RPMI8226 (cell line): ENCODE results near the gene DNMT1.

Experiments
- DNase-seq: peaks from one replicate; pipeline ENCODE4 v3.0.0-alpha.2; 2015

Gene DNMT1

GRCh38 chr19:10092648-10093294 is 102.0 kb downstream of the DNMT1 start:
- no peak for DNase-seq

DNA sequence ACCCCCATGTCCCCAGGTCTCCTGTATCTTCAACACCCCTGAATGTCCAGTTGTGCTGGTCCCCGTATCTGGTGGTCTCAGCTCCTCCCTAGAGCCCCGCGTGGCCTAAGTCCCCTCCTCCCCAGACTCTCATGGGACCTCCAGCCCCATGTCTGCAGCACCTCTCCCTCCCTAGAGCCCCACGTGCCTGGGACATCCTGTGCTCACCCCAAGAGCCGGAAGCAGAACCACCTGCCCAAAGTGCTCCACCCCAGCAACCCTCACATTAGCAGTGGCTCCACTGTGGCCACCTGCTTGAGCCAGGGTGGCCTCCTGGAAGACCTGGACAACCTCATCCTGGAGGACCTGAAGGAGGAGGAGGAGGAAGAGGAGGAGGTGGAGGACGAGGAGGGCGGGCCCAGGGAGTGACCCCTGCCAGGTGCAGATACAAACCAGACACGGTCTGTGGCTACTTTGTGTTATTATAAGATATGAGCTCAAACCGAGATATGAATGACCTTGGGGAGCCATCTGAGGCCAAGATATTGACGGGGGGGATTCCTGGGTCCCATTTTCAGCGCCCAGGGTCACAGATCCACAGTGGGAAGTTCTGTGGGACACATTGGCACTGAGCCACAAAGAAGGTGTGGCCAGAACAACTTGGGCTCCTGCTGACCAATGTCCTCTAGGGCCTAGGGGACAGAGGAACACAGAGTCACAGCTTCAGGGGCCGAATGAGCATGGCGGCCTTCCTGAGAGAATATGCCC is 102.7 kb downstream of the DNMT1 start:
- no peak for DNase-seq

GRCh38 chr19:10091370-10091687 is 103.4 kb downstream of the DNMT1 start:
- DNase-seq = no peak

- no peak for DNase-seq
These were observed 104.9 kb downstream of the DNMT1 start for GRCh38 chr19:10089801-10090375.

DNA sequence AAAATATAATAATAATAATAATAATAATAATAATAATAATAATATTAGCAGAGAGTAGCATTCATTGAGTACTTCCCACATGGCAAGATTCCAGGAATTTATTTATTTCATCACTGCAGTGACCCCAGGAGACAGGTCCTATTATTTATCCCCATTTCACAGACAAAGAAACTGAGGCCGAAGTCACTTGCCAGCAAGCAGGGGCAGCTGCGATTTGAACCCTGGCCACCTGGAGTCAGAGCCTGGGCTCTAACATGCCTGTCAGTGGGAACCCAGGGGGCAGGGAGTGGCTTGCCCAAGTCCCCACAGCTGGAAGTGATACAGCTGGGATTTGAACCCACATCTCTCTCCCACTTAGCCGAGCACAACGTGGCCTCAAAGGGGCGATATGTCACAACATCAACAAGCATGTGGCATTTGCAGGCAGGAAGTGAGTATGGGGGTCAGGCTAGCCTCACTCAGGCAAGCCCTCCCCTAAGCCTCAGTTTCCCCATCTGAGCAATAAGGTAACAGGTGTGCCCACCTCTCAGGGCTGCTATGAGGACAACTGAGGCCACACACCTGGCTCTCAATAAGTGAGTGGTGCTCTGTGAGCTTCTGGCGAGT is 105.7 kb downstream of the DNMT1 start:
- no peak for DNase-seq

DNA sequence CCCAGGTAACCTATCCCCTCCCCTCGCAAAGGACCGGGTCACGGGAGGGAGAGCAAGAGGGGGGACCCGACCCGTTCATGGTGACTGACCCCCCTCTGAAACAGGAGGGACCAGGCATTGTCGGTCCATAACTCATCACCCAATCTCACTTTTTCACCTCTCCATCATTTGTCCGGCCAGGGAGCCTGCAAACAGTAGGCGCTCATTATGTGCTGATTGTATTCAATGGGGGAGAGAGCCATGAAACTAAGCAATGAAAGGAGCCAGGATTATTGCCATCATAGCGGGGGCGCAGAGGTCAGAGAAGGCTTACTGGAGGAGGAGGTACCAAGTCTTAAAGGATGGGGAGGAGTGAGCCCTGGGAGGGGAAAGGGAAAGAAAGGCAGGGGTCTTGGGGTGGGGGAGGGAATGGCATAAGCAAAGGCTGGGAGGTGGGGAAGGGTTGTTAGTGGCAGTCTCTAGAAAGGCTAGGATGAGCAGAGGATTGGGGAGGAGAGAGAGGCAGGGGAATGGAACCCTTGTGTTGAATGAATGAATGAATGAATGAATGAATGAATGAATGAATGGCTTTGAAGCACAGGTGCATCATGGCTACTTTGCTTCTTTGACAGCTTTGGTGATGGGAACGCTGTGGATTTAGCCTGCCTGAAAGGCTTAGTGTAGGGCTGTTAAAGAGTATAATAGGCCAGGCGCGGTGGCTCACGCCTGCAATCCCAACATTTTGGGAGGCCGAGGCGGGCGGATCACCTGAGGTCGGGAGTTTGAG is 107.3 kb downstream of the DNMT1 start:
- DNase-seq = no peak

GRCh38 chr19:10086591-10087192 is 108.1 kb downstream of the DNMT1 start:
- DNase-seq = no peak

GRCh38 chr19:10085641-10086590 is 108.8 kb downstream of the DNMT1 start, which contains the start of gene SHFL:
TSS of gene SHFL (plus strand) at chr19:10086317. CDS start at chr19:10086428, 111 bp downstream.
- DNase-seq = peak; percentile 89

DNA sequence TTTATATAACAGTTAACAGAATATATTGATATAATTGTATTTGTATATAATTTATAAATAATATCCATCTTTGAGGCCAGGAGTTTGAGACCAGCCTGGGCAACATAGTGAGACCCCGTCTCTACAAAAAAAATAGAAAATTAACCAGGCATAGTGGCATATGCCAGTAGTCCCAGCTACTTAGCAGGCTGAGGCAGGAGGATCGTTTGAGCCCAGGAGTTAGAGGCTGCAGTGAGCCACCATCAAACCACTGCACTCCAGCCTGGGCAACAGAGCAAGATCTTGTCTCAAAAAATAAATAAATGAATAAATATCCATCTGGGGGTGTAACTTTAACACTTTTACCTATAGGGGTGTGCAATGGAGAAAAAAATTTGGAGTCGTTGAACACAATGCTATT is 110.0 kb downstream of the DNMT1 start:
- no peak for DNase-seq

GRCh38 chr19:10083911-10084310 is 110.8 kb downstream of the DNMT1 start:
- DNase-seq = no peak
